Measurements from ENCODE around the gene SMARCC1.

The SMARCC1 gene

DNA sequence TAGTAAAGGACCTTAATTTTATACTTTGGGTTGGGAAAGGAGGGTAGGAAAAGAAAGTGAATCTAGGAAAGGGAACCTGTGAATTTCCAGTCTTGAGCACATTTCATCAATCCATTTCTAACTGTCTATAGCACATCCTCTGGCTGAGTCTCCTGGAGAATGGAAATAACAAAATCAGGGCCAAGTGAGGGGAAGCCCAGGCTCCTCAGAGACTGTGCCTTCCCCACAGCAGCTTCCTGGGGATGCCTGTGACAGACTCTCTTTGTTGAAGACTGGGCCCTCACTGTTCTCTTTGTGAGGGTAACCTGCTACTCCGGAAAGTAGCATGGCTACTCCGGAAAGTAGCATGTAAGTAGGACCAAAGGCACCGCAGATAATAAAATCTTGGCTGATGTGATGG is 180.4 kb downstream of the SMARCC1 start:
- TF ChIP-seq, protein P1, sequence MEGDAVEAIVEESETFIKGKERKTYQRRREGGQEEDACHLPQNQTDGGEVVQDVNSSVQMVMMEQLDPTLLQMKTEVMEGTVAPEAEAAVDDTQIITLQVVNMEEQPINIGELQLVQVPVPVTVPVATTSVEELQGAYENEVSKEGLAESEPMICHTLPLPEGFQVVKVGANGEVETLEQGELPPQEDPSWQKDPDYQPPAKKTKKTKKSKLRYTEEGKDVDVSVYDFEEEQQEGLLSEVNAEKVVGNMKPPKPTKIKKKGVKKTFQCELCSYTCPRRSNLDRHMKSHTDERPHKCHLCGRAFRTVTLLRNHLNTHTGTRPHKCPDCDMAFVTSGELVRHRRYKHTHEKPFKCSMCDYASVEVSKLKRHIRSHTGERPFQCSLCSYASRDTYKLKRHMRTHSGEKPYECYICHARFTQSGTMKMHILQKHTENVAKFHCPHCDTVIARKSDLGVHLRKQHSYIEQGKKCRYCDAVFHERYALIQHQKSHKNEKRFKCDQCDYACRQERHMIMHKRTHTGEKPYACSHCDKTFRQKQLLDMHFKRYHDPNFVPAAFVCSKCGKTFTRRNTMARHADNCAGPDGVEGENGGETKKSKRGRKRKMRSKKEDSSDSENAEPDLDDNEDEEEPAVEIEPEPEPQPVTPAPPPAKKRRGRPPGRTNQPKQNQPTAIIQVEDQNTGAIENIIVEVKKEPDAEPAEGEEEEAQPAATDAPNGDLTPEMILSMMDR (IDR thresholded peaks at IDR 0.05): no peak
- intact Hi-C loops (cut with DNase I; ENCODE audit: low total_unique reads): no loop called here
- DNase-seq: no peak
- Histone ChIP-seq H3K27ac (no peak overlapping the region), H3K36me3 (peaks cover 0 to 54% (median 0%) of the 10 kb centered on the region in 3 donors), H3K27me3 (no peaks in the 10 kb centered on the region), H3K4me1 (no peaks in the 10 kb centered on the region), H3K9me3 (no peaks in the 10 kb centered on the region), H3K4me3 (no peak overlapping the region)

DNA sequence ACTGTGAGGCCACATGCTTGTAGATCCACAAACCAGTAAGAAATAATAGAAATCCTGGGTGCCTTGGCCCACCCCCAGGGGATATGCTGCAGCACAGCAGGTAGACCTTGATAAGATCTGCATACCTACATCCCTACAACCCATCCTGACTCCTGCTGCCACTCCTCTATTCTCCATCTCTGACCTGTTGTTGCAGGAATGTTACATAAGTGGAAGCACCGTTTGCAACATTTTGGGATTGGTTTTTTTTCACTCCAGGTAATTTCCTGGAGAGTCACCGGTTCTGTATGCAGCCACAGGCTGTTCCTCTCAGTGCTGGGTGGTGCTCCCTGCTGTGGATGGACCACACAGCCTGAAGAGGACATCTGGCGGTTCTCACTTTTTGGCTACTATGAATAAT is 186.9 kb downstream of the SMARCC1 start:
- Histone ChIP-seq H3K4me3 (no peak overlapping the region), H3K9me3 (no peaks in the 10 kb centered on the region), H3K27me3 (no peaks in the 10 kb centered on the region), H3K27ac (no peak overlapping the region), H3K4me1 (no peaks in the 10 kb centered on the region), H3K36me3 (peaks cover 15 to 66% (median 20%) of the 10 kb centered on the region in 3 donors)
- intact Hi-C loops (cut with DNase I; ENCODE audit: low total_unique reads): no loop called here
- TF ChIP-seq, protein P1 (IDR thresholded peaks at IDR 0.05): no peak
- DNase-seq: no peak

GRCh38 chr3:47592066-47592795 is 189.5 kb downstream of the SMARCC1 start:
- Histone ChIP-seq H3K27ac (no peak overlapping the region), H3K4me3 (no peak overlapping the region), H3K36me3 (peaks cover 34 to 68% (median 43%) of the 10 kb centered on the region in 3 donors), H3K4me1 (no peaks in the 10 kb centered on the region), H3K27me3 (no peaks in the 10 kb centered on the region), H3K9me3 (no peaks in the 10 kb centered on the region)
- intact Hi-C loops (cut with DNase I; ENCODE audit: low total_unique reads): no loop called here
- TF ChIP-seq, protein P1 (IDR thresholded peaks at IDR 0.05): no peak
- no peak for DNase-seq

DNA sequence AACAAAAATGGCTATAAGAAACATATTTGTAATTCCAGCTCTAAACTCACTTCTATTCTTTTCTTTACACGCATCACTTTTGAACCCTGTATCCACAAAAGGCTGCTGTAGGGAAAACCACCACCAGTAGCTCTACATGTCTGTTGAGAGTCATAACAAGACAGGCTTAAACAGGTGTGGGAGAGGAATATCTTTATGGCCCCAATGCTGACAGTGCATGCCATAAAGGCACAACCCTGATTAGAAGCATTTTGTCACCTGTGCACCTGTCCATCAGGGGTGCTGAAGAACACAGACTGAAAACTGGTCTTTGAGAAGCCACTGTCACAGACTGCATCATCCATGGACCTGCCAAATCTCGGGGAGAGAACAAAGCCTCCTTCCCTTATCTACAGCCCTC is 191.5 kb downstream of the SMARCC1 start:
- H3K4me1 ChIP-seq: no peaks in the 10 kb centered on the region
- no peaks in the 10 kb centered on the region for H3K9me3 ChIP-seq
- TF ChIP-seq, protein P1 (IDR thresholded peaks at IDR 0.05): no peak
- no peak overlapping the region for H3K4me3 ChIP-seq
- peaks cover 34 to 78% (median 60%) of the 10 kb centered on the region in 3 donors for H3K36me3 ChIP-seq
- H3K27me3 ChIP-seq: no peaks in the 10 kb centered on the region
- H3K27ac ChIP-seq: no peak overlapping the region
- intact Hi-C loops (cut with DNase I; ENCODE audit: low total_unique reads): no loop called here
- no peak for DNase-seq

- H3K27me3 ChIP-seq: no peaks in the 10 kb centered on the region
- no peaks in the 10 kb centered on the region for H3K4me1 ChIP-seq
- H3K36me3 ChIP-seq: peaks cover 27 to 73% (median 58%) of the 10 kb centered on the region in 3 donors
- intact Hi-C loops (cut with DNase I; ENCODE audit: low total_unique reads): no loop called here
- H3K9me3 ChIP-seq: no peaks in the 10 kb centered on the region
- TF ChIP-seq, protein P1 (IDR thresholded peaks at IDR 0.05): no peak
- H3K4me3 ChIP-seq: no peak overlapping the region
- DNase-seq: no peak
- no peak overlapping the region for H3K27ac ChIP-seq
These were observed 193.1 kb downstream of the SMARCC1 start for GRCh38 chr3:47588587-47588986.
